HepG2 (cell line): ENCODE results near the gene DNAH9. TPM values are rescaled to one million over a fixed set of nuclear protein-coding genes. Genes with fewer than 3 reads are reported as not detected.

ENCODE experiments used
- ATRX ChIP-seq: sonication (generic); formaldehyde crosslinking; IDR thresholded peaks from 2 replicates; pipeline ENCODE4 v1.4.0; 2020; ENCODE audit warnings: missing genetic modification reagents, borderline replicate concordance
- MTA1 ChIP-seq: sonication (generic); formaldehyde crosslinking; IDR thresholded peaks from 2 replicates; pipeline ENCODE4 v1.4.0; 2020; ENCODE audit warnings: missing genetic modification reagents, mild to moderate bottlenecking, borderline replicate concordance
- ONECUT2 ChIP-seq: sonication (generic); formaldehyde crosslinking; IDR thresholded peaks from 2 replicates; pipeline ENCODE4 v1.4.0; 2020; ENCODE audit warnings: missing genetic modification reagents
- PAXIP1 ChIP-seq: sonication (generic); formaldehyde crosslinking; conservative IDR thresholded peaks from 2 replicates; pipeline ENCODE4 v1.4.0; 2020; ENCODE audit warnings: mild to moderate bottlenecking, missing genetic modification reagents, moderate library complexity
- ZBTB4 ChIP-seq: sonication (generic); formaldehyde crosslinking; IDR thresholded peaks from 2 replicates; pipeline ENCODE4 v1.4.0; 2020; ENCODE audit warnings: missing genetic modification reagents, mild to moderate bottlenecking, borderline replicate concordance
- ZNF296 ChIP-seq: sonication (generic); formaldehyde crosslinking; conservative IDR thresholded peaks from 2 replicates; pipeline ENCODE4 v1.5.0; 2020; ENCODE audit warnings: mild to moderate bottlenecking, missing genetic modification reagents
- ZNF318 ChIP-seq: sonication (generic); formaldehyde crosslinking; IDR thresholded peaks from 2 replicates; pipeline ENCODE4 v1.4.0; 2020; ENCODE audit warnings: mild to moderate bottlenecking, missing genetic modification reagents
- ZNF382 ChIP-seq: sonication (generic); formaldehyde crosslinking; IDR thresholded peaks from 2 replicates; pipeline ENCODE4 v1.5.0; 2020; ENCODE audit warnings: missing genetic modification reagents, mild to moderate bottlenecking, borderline replicate concordance
- ZNF891 ChIP-seq: sonication (generic); formaldehyde crosslinking; IDR thresholded peaks from 2 replicates; pipeline ENCODE4 v1.5.0; 2020; ENCODE audit warnings: mild to moderate bottlenecking, missing genetic modification reagents
- ZSCAN21 ChIP-seq: sonication (generic); formaldehyde crosslinking; IDR thresholded peaks from 2 replicates; pipeline ENCODE4 v1.8.0; 2022; ENCODE audit warnings: mild to moderate bottlenecking, missing genetic modification reagents, moderate library complexity, borderline replicate concordance
- polyA plus RNA-seq, 8 experiments: library from polyadenylated mRNA; depleted of rRNA in 3 of 8; stranded (reverse) in 7 of 8; unstranded in 1 of 8; fragments of >200 nt; fragmentation: Illumina TruSeq in 4 of 8; extraction: Trizol in 4 of 8; gene quantifications; 2 replicates each; pipeline versions ENCODE4 v1.2.1 to v1.2.3, GENCODE V29; 2011 to 2016; ENCODE audit warnings: low read depth in 4 of 8, missing spikeins in 1 of 8, mixed read lengths in 1 of 8; ENCODE audit not compliant: insufficient read depth in 1 of 8
- total RNA-seq, 5 experiments: library from RNA; depleted of rRNA; stranded (reverse); fragments of >200 nt; fragmentation: Illumina TruSeq; extraction: Trizol; gene quantifications; 2 replicates each; pipeline ENCODE4 v1.2.3, GENCODE V29; 2016; ENCODE audit warnings: low read depth in 1 of 5

Gene DNAH9
- total and polyA plus RNA-seq, 2 of the 13 experiments (the other 11 are each of a cell fraction or from before 2014, with no cell fraction given), result not detected

GRCh38 chr17:11997147-11997971 is 399.1 kb downstream of the DNAH9 start, which contains the start of gene ZNF18 (continued):
- no peak for TF ChIP-seq ATRX (CRISPR knock-in tag)
- no peak for TF ChIP-seq ZNF382 (CRISPR knock-in tag)
- TF ChIP-seq ZSCAN21 (CRISPR knock-in tag), result peak; percentile 56; the same call in 1 of the 2 replicates
- TF ChIP-seq PAXIP1 (CRISPR knock-in tag), result 0 out of 2 replicates have a peak, but pooled peaks have one; percentile 20
- TF ChIP-seq ZNF891 (CRISPR knock-in tag), result no peak
- peak; percentile 87; the same call in 1 of the 2 replicates for TF ChIP-seq ZBTB4 (CRISPR knock-in tag)
- TF ChIP-seq ZNF296 (CRISPR knock-in tag), result no peak
- TF ChIP-seq ONECUT2 (CRISPR knock-in tag), result no peak
- no peak for TF ChIP-seq ZNF318 (CRISPR knock-in tag)
- peak; percentile 31; the same call in 1 of the 2 replicates for TF ChIP-seq MTA1 (CRISPR knock-in tag)
